ENCODE data around the gene PRSS33. TPM values are rescaled to one million over a fixed set of nuclear protein-coding genes. Genes with fewer than 3 reads are reported as not detected.

Gene PRSS33
- polyA plus RNA-seq, 1 experiment, result not detected

GRCh38 chr16:2820836-2821486, 33.6 kb upstream of the PRSS33 start:
- TF ChIP-seq, protein P1, sequence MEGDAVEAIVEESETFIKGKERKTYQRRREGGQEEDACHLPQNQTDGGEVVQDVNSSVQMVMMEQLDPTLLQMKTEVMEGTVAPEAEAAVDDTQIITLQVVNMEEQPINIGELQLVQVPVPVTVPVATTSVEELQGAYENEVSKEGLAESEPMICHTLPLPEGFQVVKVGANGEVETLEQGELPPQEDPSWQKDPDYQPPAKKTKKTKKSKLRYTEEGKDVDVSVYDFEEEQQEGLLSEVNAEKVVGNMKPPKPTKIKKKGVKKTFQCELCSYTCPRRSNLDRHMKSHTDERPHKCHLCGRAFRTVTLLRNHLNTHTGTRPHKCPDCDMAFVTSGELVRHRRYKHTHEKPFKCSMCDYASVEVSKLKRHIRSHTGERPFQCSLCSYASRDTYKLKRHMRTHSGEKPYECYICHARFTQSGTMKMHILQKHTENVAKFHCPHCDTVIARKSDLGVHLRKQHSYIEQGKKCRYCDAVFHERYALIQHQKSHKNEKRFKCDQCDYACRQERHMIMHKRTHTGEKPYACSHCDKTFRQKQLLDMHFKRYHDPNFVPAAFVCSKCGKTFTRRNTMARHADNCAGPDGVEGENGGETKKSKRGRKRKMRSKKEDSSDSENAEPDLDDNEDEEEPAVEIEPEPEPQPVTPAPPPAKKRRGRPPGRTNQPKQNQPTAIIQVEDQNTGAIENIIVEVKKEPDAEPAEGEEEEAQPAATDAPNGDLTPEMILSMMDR (IDR thresholded peaks at IDR 0.05; ENCODE audit: low read depth, low read length), result no peak
- CTCF ChIA-PET, result interaction anchor here (0.5 kb wide), 1 partner anchor 54 kb away, joined by 4 read pairs; no protein-coding TSS in a partner anchor
- POLR2A ChIA-PET, result no interaction called here
- no peak for DNase-seq (ENCODE audit: low read depth, low spot score)
- Histone ChIP-seq H3K27me3 (ENCODE audit: control insufficient read depth, insufficient read depth, low read length) (peaks cover 36% of the 10 kb centered on the region), H3K9me3 (ENCODE audit: control insufficient read depth, insufficient read depth, low read length) (peaks cover 4% of the 10 kb centered on the region; the same call in 1 of the 2 replicates), H3K27ac (ENCODE audit: low read depth, low read length) (no peak overlapping the region), H3K4me3 (ENCODE audit: low read depth, low read length) (no peak overlapping the region)

DNA sequence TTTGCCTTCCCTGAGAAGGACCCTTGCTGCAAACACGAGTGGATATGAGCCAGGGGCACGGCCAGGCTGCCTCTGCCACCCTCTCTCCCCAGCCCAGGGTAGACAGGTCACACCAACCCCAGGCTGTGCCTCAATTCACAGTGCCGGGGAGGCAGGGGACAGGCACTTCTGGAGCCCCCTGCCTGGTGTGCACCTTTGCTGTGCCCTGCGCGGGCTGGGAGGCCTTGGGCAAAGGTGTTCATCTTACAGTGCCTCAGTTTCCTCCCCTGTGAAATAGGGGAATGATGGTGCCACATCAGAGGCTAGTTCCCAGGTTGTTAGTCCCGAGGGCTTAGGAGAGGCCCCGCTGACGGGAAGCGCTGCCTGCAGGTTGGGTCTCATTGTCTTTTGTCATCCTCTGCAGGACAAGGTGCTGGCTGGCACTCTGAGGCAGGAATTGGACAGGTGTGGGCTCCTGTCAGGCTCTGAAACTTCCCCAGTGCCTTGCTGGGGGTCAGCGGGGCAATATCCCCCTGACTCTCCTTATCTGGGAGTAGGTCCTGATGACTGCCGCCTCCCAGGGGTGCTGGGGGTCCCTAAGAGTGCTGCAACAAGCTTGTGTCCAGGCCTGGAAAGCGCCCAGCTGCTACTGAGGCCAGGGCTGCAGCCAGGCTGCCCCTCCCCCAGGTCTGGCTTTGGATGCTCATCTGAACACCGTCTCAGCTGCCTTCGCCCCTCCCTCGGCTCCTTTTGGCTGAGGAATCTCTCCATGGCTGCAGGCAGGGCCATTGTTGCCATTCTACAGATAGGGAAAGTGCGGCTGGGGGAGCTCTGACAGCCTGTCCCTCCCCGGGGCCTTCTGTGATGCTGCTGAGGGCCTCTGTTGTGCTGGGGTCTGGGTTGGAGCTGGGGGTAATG, 32.8 kb upstream of the PRSS33 start:
- Histone ChIP-seq H3K4me3 (ENCODE audit: low read depth, low read length) (no peak overlapping the region), H3K9me3 (ENCODE audit: control insufficient read depth, insufficient read depth, low read length) (peaks cover 4% of the 10 kb centered on the region; the same call in 1 of the 2 replicates), H3K27ac (ENCODE audit: low read depth, low read length) (no peak overlapping the region), H3K27me3 (ENCODE audit: control insufficient read depth, insufficient read depth, low read length) (peaks cover 38% of the 10 kb centered on the region)
- ChIA-PET CTCF (no interaction called here), POLR2A (no interaction called here)
- no peak for DNase-seq (ENCODE audit: low read depth, low spot score)
- TF ChIP-seq, protein P1 (IDR thresholded peaks at IDR 0.05; ENCODE audit: low read depth, low read length), result no peak

- TF ChIP-seq, protein P1 (IDR thresholded peaks at IDR 0.05; ENCODE audit: low read depth, low read length), result no peak
- Histone ChIP-seq H3K27me3 (ENCODE audit: control insufficient read depth, insufficient read depth, low read length) (peaks cover 40% of the 10 kb centered on the region), H3K4me3 (ENCODE audit: low read depth, low read length) (no peak overlapping the region), H3K9me3 (ENCODE audit: control insufficient read depth, insufficient read depth, low read length) (peaks cover 4% of the 10 kb centered on the region; the same call in 1 of the 2 replicates), H3K27ac (ENCODE audit: low read depth, low read length) (no peak overlapping the region)
- POLR2A ChIA-PET, result no interaction called here
- no peak for DNase-seq (ENCODE audit: low read depth, low spot score)
- CTCF ChIA-PET, result no interaction called here
Measured at GRCh38 chr16:2819179-2819938, 32.0 kb upstream of the PRSS33 start.

DNA sequence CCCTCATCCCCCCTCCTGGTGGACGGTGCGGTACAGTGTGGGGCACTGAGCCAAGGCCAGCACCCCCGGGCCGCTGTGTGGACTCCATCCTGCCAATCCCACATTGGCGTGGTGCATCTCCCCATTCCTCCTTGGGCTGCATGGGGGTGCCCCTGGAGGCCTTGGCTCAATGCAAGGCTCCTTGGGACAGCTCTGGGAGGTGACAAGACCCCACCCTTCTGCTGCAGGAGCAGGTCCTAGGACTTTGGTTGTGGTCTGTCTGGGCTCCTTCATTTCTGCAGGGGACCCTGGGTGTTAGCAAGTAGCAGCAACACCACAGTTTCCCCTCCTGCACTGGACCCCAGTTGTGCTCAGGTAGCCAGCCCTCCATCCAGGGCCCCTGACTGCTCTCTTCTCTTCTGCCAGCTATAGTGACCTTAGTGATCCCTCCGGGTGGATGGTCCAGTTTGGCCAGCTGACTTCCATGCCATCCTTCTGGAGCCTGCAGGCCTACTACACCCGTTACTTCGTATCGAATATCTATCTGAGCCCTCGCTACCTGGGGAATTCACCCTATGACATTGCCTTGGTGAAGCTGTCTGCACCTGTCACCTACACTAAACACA, 31.0 kb upstream of the PRSS33 start:
- DNase-seq (ENCODE audit: low read depth, low spot score), result no peak
- no peak overlapping the region for H3K4me3 ChIP-seq (ENCODE audit: low read depth, low read length)
- peaks cover 4% of the 10 kb centered on the region; the same call in 1 of the 2 replicates for H3K9me3 ChIP-seq (ENCODE audit: control insufficient read depth, insufficient read depth, low read length)
- ChIA-PET CTCF (no interaction called here), POLR2A (no interaction called here)
- H3K27ac ChIP-seq (ENCODE audit: low read depth, low read length), result no peak overlapping the region
- peaks cover 40% of the 10 kb centered on the region for H3K27me3 ChIP-seq (ENCODE audit: control insufficient read depth, insufficient read depth, low read length)
- TF ChIP-seq, protein P1 (IDR thresholded peaks at IDR 0.05; ENCODE audit: low read depth, low read length), result no peak
